NCI-H524 (cell line): ENCODE measurements around the gene PDE4D.
"Not testable (repeated sequence)": the region's sequence is repeated elsewhere in the genome, so short reads cannot be mapped to it uniquely, and the experiment has no call there.

Experiments
- DNase-seq, 2 experiments: peaks; one replicate each; lab custom pipeline; 2025; lab: John Stamatoyannopoulos, UW

Gene PDE4D

GRCh38 chr5:59582746-59583145 lies 310.8 kb downstream of the PDE4D start:
- no peak for DNase-seq

GRCh38 chr5:59579824-59580167 lies 313.7 kb downstream of the PDE4D start:
- no peak for DNase-seq

- no peak for DNase-seq
These were observed 314.3 kb downstream of the PDE4D start for GRCh38 chr5:59579101-59579823.

GRCh38 chr5:59577485-59577884 lies 316.0 kb downstream of the PDE4D start:
- DNase-seq = no peak

GRCh38 chr5:59575648-59576445 lies 317.7 kb downstream of the PDE4D start:
- no peak for DNase-seq

- not testable (repeated sequence) for DNase-seq
These were observed 320.0 kb downstream of the PDE4D start for GRCh38 chr5:59573509-59573908.

GRCh38 chr5:59571067-59571466 lies 322.5 kb downstream of the PDE4D start:
- DNase-seq = no peak

- DNase-seq = no peak
These were observed 323.8 kb downstream of the PDE4D start for GRCh38 chr5:59569608-59570334.

GRCh38 chr5:59569158-59569557 lies 324.4 kb downstream of the PDE4D start:
- DNase-seq = no peak

- DNase-seq = no peak
These were observed 325.4 kb downstream of the PDE4D start for GRCh38 chr5:59568161-59568560.

GRCh38 chr5:59565551-59565950 lies 328.0 kb downstream of the PDE4D start:
- DNase-seq = peak; percentile 6 to 34

GRCh38 chr5:59564895-59565294 lies 328.6 kb downstream of the PDE4D start:
- DNase-seq = no peak

GRCh38 chr5:59562756-59563389 lies 330.7 kb downstream of the PDE4D start:
- no peak for DNase-seq

- no peak for DNase-seq
These were observed 333.0 kb downstream of the PDE4D start for GRCh38 chr5:59560553-59560952.

GRCh38 chr5:59559847-59560246 lies 333.7 kb downstream of the PDE4D start:
- DNase-seq = no peak

- DNase-seq = no peak
These were observed 334.2 kb downstream of the PDE4D start for GRCh38 chr5:59559323-59559722.

- DNase-seq = no peak
These were observed 335.0 kb downstream of the PDE4D start for GRCh38 chr5:59558501-59558900.

- no peak for DNase-seq
These were observed 336.0 kb downstream of the PDE4D start for GRCh38 chr5:59557572-59557971.

- DNase-seq = no peak
These were observed 337.9 kb downstream of the PDE4D start for GRCh38 chr5:59555596-59555995.

GRCh38 chr5:59554501-59554900 lies 339.0 kb downstream of the PDE4D start:
- DNase-seq = no peak

- no peak for DNase-seq
These were observed 339.5 kb downstream of the PDE4D start for GRCh38 chr5:59553992-59554391.

- DNase-seq = no peak
These were observed 344.6 kb downstream of the PDE4D start for GRCh38 chr5:59548807-59549357.
